OCI-LY7 (cell line): ENCODE results near the gene KCTD8. TPM values are rescaled to one million over a fixed set of nuclear protein-coding genes. Genes with fewer than 3 reads are reported as not detected.

Experiments
- BruUV-seq: library from RNA; stranded (reverse); fragments of 400-500 nt; replicated peaks from 2 replicates; lab custom pipeline; 2021; lab: Mats Ljungman, UMichigan
- CTCF ChIA-PET: fragments of 300-600 bp; sonication (Branson Sonifier 250); formaldehyde crosslinking; loops from one replicate; lab custom pipeline; 2022; ENCODE audit warnings: antibody characterized with exemption; ENCODE audit not compliant: unreplicated experiment; lab: Charles Lee
- POLR2A ChIA-PET: fragments of 300-600 bp; sonication (Branson Sonifier 250); formaldehyde crosslinking; loops from one replicate; lab custom pipeline; 2022; ENCODE audit warnings: antibody characterized with exemption; lab: Charles Lee
- DNase-seq: peaks from one replicate; pipeline ENCODE4 v3.0.0-alpha.2; 2015; ENCODE audit warnings: low spot score
- H2AFZ ChIP-seq: fragments of 200-600 bp; sonication (generic), shearing (Covaris generic); 2 replicates; pipeline ENCODE4 v1.6.1; 2014; ENCODE audit warnings: mild to moderate bottlenecking, antibody characterized with exemption, low read length, moderate library complexity
- H3K27ac ChIP-seq: fragments of 200-600 bp; sonication (generic); 2 replicates; pipeline ENCODE4 v1.5.1; 2014; ENCODE audit warnings: mixed run types, low read depth, mild to moderate bottlenecking, moderate library complexity, low read length, inconsistent platforms; ENCODE audit not compliant: poor library complexity, severe bottlenecking
- H3K36me3 ChIP-seq: fragments of 200-600 bp; sonication (generic); 2 replicates; pipeline ENCODE4 v1.6.1; 2014; ENCODE audit warnings: mild to moderate bottlenecking, antibody characterized with exemption, low read length, moderate library complexity, mixed read lengths; ENCODE audit not compliant: insufficient read depth
- H3K4me1 ChIP-seq: fragments of 200-600 bp; sonication (generic); 2 replicates; pipeline ENCODE4 v1.5.1; 2014; ENCODE audit warnings: mild to moderate bottlenecking, low read length; ENCODE audit not compliant: insufficient read depth, poor library complexity, severe bottlenecking
- H3K4me2 ChIP-seq: fragments of 200-600 bp; sonication (generic); 2 replicates; pipeline ENCODE4 v1.6.1; 2014; ENCODE audit warnings: mild to moderate bottlenecking, low read length
- H3K4me3 ChIP-seq: fragments of 200-600 bp; sonication (generic); 2 replicates; pipeline ENCODE4 v1.5.1; 2014; ENCODE audit warnings: mild to moderate bottlenecking, low read depth, low read length; ENCODE audit not compliant: poor library complexity, severe bottlenecking
- H3K79me2 ChIP-seq: fragments of 200-600 bp; sonication (generic); 2 replicates; pipeline ENCODE4 v1.6.1; 2016; ENCODE audit warnings: low read depth, mild to moderate bottlenecking, low read length, moderate library complexity, mixed read lengths; ENCODE audit not compliant: insufficient read depth
- H3K9me2 ChIP-seq: fragments of 200-600 bp; sonication (generic); 2 replicates; pipeline ENCODE4 v1.6.1; 2016; ENCODE audit warnings: mild to moderate bottlenecking, low read length, mixed read lengths; ENCODE audit not compliant: insufficient read depth
- H3K9me3 ChIP-seq: fragments of 200-600 bp; sonication (generic); 2 replicates; pipeline ENCODE4 v1.6.1; 2014; ENCODE audit warnings: mild to moderate bottlenecking, mixed run types, low read length, mixed read lengths
- H4K20me1 ChIP-seq: fragments of 200-600 bp; sonication (generic); 2 replicates; pipeline ENCODE4 v1.6.1; 2014; ENCODE audit warnings: mild to moderate bottlenecking, antibody characterized with exemption, low read length, moderate library complexity, mixed read lengths; ENCODE audit not compliant: insufficient read depth
- EZH2phosphoT487 ChIP-seq: fragments of 200-600 bp; sonication (generic); IDR thresholded peaks from 2 replicates; pipeline ENCODE4 v1.6.1; 2018; ENCODE audit warnings: low read depth, borderline replicate concordance, mild to moderate bottlenecking, mixed run types, antibody characterized with exemption, low read length, moderate library complexity, mixed read lengths
- intact Hi-C: fragments of 100-400 bp; cut with micrococcal nuclease; formaldehyde crosslinking; loops from one replicate; pipeline ENCODE4 v1.10.0; 2022; ENCODE audit not compliant: unreplicated experiment
- total RNA-seq, 2 experiments: library from RNA; depleted of rRNA in 1 of 2; stranded (reverse); fragments of >200 nt in 1 of 2; shearing (Covaris generic) in 1 of 2; gene quantifications; 2 replicates each; pipeline ENCODE4 v1.2.3, GENCODE V29; 2014 to 2022
- TF ChIP-seq, protein P1 (sequence below): fragments of 200-600 bp; sonication (generic); conservative IDR thresholded peaks from 2 replicates; pipeline ENCODE4 v1.5.1; 2014; ENCODE audit warnings: mild to moderate bottlenecking, antibody characterized with exemption, low read length, moderate library complexity, mixed read lengths

KCTD8 gene
- total RNA-seq, 2 experiments from 2014 or later: not detected

DNA sequence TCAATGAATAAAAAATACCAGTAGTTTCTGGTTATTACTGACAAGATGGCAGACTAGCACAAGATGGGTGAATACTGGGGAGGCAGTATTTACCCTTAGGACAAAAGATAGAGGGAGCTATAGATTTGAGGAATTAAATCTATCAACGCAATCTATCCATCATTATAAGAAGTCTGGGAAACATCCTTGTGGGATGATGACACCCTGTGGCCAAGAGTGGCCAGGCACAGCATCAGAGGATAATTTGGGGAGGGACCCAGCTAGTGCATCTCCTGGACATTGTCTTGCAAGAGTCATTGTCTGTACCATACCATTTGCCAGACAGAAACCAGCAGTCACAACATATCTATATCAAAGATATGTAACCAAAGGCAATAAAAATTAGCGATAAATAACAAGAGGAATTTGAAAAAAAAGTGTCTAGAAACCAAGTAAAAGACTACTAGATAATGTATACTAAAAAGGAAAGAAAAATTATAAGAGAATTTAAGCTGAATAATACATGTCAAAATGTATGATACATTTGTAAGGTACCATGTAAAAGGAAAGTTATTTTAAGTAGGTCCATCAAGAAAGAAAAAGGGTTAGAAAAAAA is 22.9 kb downstream of the KCTD8 start:
- H3K9me2 ChIP-seq: no peaks in the 10 kb centered on the region
- H3K36me3 ChIP-seq: no peaks in the 10 kb centered on the region
- H4K20me1 ChIP-seq: no peaks in the 10 kb centered on the region
- ChIA-PET CTCF (no interaction called here), POLR2A (no interaction called here)
- no TSS peak for BruUV-seq
- H3K27ac ChIP-seq: no peak overlapping the region
- no peak overlapping the region for H3K4me2 ChIP-seq
- H3K4me1 ChIP-seq: no peaks in the 10 kb centered on the region
- intact Hi-C loops: no loop called here
- H3K9me3 ChIP-seq: no peaks in the 10 kb centered on the region
- DNase-seq: no peak
- no peak overlapping the region for H2AFZ ChIP-seq
- H3K79me2 ChIP-seq: no peaks in the 10 kb centered on the region
- no peak for TF ChIP-seq EZH2phosphoT487
- TF ChIP-seq, protein P1, sequence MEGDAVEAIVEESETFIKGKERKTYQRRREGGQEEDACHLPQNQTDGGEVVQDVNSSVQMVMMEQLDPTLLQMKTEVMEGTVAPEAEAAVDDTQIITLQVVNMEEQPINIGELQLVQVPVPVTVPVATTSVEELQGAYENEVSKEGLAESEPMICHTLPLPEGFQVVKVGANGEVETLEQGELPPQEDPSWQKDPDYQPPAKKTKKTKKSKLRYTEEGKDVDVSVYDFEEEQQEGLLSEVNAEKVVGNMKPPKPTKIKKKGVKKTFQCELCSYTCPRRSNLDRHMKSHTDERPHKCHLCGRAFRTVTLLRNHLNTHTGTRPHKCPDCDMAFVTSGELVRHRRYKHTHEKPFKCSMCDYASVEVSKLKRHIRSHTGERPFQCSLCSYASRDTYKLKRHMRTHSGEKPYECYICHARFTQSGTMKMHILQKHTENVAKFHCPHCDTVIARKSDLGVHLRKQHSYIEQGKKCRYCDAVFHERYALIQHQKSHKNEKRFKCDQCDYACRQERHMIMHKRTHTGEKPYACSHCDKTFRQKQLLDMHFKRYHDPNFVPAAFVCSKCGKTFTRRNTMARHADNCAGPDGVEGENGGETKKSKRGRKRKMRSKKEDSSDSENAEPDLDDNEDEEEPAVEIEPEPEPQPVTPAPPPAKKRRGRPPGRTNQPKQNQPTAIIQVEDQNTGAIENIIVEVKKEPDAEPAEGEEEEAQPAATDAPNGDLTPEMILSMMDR: peak; percentile 34; the same call in 1 of the 2 replicates
- no peak overlapping the region for H3K4me3 ChIP-seq

DNA sequence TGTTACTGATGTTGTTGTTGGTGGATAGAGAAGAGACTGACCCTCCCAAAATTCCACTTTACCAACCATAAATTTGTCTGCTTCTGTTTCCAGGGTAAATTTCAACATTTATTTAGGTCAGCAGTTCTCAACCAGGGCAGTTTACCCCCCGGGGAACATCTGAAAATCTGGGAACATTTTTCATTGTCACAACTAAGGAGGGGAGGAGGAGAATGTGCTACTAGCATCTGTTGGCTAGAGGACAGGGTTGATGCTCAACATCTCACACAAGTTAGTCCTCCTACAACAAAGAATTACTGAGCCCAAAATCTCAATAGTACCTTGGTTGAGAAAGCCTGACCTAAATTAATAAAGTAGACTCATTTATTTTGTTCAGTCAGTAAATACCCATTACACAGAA is 25.7 kb downstream of the KCTD8 start:
- DNase-seq: no peak
- H3K9me2 ChIP-seq: no peaks in the 10 kb centered on the region
- no peak overlapping the region for H2AFZ ChIP-seq
- H3K9me3 ChIP-seq: no peaks in the 10 kb centered on the region
- no peaks in the 10 kb centered on the region for H3K79me2 ChIP-seq
- no peaks in the 10 kb centered on the region for H3K4me1 ChIP-seq
- H3K4me2 ChIP-seq: no peak overlapping the region
- ChIA-PET CTCF (no interaction called here), POLR2A (interaction anchor here (0.8 kb wide), 1 partner anchor 133 kb away, joined by 3 read pairs; no protein-coding TSS in a partner anchor)
- TF ChIP-seq, protein P1: no peak
- no peak for TF ChIP-seq EZH2phosphoT487
- H3K27ac ChIP-seq: no peak overlapping the region
- H4K20me1 ChIP-seq: no peaks in the 10 kb centered on the region
- H3K36me3 ChIP-seq: no peaks in the 10 kb centered on the region
- no peak overlapping the region for H3K4me3 ChIP-seq
- intact Hi-C loops: no loop called here
- BruUV-seq: no TSS peak

DNA sequence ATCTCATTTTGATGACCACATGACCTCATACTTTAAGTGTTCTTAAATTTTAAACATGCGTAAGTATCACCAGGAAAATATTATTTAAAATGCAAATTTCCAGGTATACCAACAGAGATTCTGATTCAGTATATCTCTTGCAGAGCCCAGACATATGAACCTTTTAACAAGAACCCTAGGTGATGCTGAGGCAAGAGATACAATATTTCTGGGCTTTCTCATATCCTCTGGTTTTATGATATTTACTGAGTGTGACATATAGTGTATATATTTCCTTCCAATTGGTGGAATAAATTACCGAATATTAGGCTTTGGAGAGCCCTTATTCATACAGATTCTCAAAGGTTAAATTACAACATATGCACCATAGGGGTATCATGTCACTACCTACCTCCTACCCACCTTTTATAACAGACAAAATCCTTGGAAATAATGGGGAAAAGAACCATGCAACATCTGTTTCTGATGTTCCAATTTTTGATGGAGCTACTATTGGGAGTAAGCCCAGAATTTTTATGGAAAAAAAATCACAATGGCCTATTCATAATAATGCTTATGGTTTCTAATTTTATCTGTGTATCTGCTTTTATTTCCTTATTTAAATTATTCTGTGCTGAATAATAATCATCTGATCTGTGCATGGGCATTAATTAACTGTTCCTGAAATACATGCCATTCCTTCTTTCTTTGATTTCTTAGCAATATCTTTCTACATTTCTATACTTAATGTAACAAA is 27.1 kb downstream of the KCTD8 start:
- CTCF ChIA-PET: no interaction called here
- DNase-seq: no peak

More for the DNA sequence above, 27.1 kb downstream of the KCTD8 start:
- Histone ChIP-seq H3K27ac (no peak overlapping the region), H4K20me1 (no peaks in the 10 kb centered on the region), H3K4me1 (no peaks in the 10 kb centered on the region), H3K9me2 (no peaks in the 10 kb centered on the region), H3K9me3 (no peaks in the 10 kb centered on the region), H2AFZ (no peak overlapping the region), H3K79me2 (no peaks in the 10 kb centered on the region), H3K4me2 (no peak overlapping the region), H3K36me3 (no peaks in the 10 kb centered on the region), H3K4me3 (no peak overlapping the region)
- BruUV-seq: no TSS peak
- POLR2A ChIA-PET: interaction anchor here (0.5 kb wide), 1 partner anchor 1399 kb away, joined by 3 read pairs; no protein-coding TSS in a partner anchor
- no peak for TF ChIP-seq EZH2phosphoT487
- TF ChIP-seq, protein P1: no peak
- intact Hi-C loops: no loop called here
